ENCODE data around the gene SLC15A3. TPM values are rescaled to one million over a fixed set of nuclear protein-coding genes. Genes with fewer than 3 reads are reported as not detected.

Gene SLC15A3
- total and polyA plus RNA-seq, 4 donors = 9.0 to 20.9 (median 16.3) TPM

- 55% methylated on average over 5 of the region's 5 CpGs for WGBS
- Histone ChIP-seq H3K9me3 (ENCODE audit: control insufficient read depth in 4 of 4, low read length in 3 of 4) (no peaks in the 10 kb centered on the region), H3K36me3 (ENCODE audit: control insufficient read depth in 4 of 4, insufficient read depth in 3 of 4, low read depth in 1 of 4, low read length in 3 of 4) (no peaks in the 10 kb centered on the region), H3K4me1 (ENCODE audit: control insufficient read depth in 4 of 4, insufficient read depth in 4 of 4, low read length in 3 of 4) (peaks cover 5 to 18% (median 13%) of the 10 kb centered on the region in 4 donors), H3K4me3 (ENCODE audit: low read depth in 1 of 3, low read length in 3 of 3) (no peak overlapping the region), H3K9ac (ENCODE audit: low read depth in 1 of 2, low read length in 2 of 2) (no peak overlapping the region), H3K27me3 (ENCODE audit: control insufficient read depth in 4 of 4, insufficient read depth in 4 of 4, low read length in 3 of 4) (no peaks in the 10 kb centered on the region), H3K27ac (ENCODE audit: low read depth in 1 of 2, low read length in 2 of 2) (no peak overlapping the region)
- TF ChIP-seq JUND (IDR thresholded peaks at IDR 0.05) = no peak
- TF ChIP-seq CTCF (IDR thresholded peaks at IDR 0.05; ENCODE audit: low read depth, low read length, missing input control) = no peak
- TF ChIP-seq NR2F2 (IDR thresholded peaks at IDR 0.05) = no peak
- TF ChIP-seq YY1 (IDR thresholded peaks at IDR 0.05) = no peak
- no peak for TF ChIP-seq RAD21 (IDR thresholded peaks at IDR 0.05)
- no peak for TF ChIP-seq MAX (IDR thresholded peaks at IDR 0.05)
- TF ChIP-seq RXRA (IDR thresholded peaks at IDR 0.05) = no peak
- TF ChIP-seq HNF4G (IDR thresholded peaks at IDR 0.05) = no peak
- no peak for TF ChIP-seq HNF4A (conservative IDR thresholded peaks at IDR 0.05)
- no peak for TF ChIP-seq ATF3 (IDR thresholded peaks at IDR 0.05)
- no peak for TF ChIP-seq SP1 (IDR thresholded peaks at IDR 0.05)
- TF ChIP-seq FOXA1 (IDR thresholded peaks at IDR 0.05) = no peak
- TF ChIP-seq TAF1 (conservative IDR thresholded peaks at IDR 0.05) = no peak
- no peak for TF ChIP-seq GABPA (IDR thresholded peaks at IDR 0.05 in 1 of 2, conservative IDR thresholded peaks at IDR 0.05 in 1 of 2)
- no peak for TF ChIP-seq EGR1 (IDR thresholded peaks at IDR 0.05; ENCODE audit: low read depth in 2 of 2)
- no peak for TF ChIP-seq ZBTB33 (IDR thresholded peaks at IDR 0.05)
- TF ChIP-seq REST (IDR thresholded peaks at IDR 0.05) = no peak
- TF ChIP-seq FOXA2 (IDR thresholded peaks at IDR 0.05) = no peak
- no peak for DNase-seq (ENCODE audit: low spot score)
These were observed 3.6 kb upstream of the SLC15A3 start for GRCh38 chr11:60955571-60955970.
